IPS-NIHi7 (cell line): Measurements from ENCODE around the gene BEST1.
A peak's percentile ranks its signal among the peaks of the same experiment; 100 is the strongest.
"Not testable (repeated sequence)": the region's sequence is repeated elsewhere in the genome, so short reads cannot be mapped to it uniquely, and the experiment has no call there.

Experiments
- DNase-seq: peaks from one replicate; pipeline ENCODE4 v3.0.0; 2012; ENCODE audit warnings: mixed read lengths; ENCODE audit errors: extremely low spot score

Gene BEST1

GRCh38 chr11:61964058-61964665 is 14.0 kb downstream of the BEST1 start:
- no peak for DNase-seq

GRCh38 chr11:61964666-61965271 is 14.6 kb downstream of the BEST1 start:
- not testable (repeated sequence) for DNase-seq

GRCh38 chr11:61966734-61967115 is 16.6 kb downstream of the BEST1 start:
- no peak for DNase-seq

GRCh38 chr11:61967116-61967923 is 17.2 kb downstream of the BEST1 start, which contains the start of gene FTH1:
FTH1 (minus strand) TSS chr11:61967634; CDS start chr11:61967425, 209 bp downstream.
- DNase-seq, result peak; percentile 94

- DNase-seq, result no peak
Measured at GRCh38 chr11:61967924-61968757, 18.0 kb downstream of the BEST1 start.

- DNase-seq, result no peak
Measured at GRCh38 chr11:61968758-61969390, 18.7 kb downstream of the BEST1 start.

GRCh38 chr11:61969391-61969758 is 19.2 kb downstream of the BEST1 start:
- DNase-seq, result no peak

- DNase-seq, result no peak
Measured at GRCh38 chr11:61969838-61970662, 19.9 kb downstream of the BEST1 start.

- peak; percentile 90 for DNase-seq
Measured at GRCh38 chr11:61971248-61972111, 21.3 kb downstream of the BEST1 start.

GRCh38 chr11:61972112-61972671 is 22.0 kb downstream of the BEST1 start:
- DNase-seq, result no peak

GRCh38 chr11:61972672-61973475 is 22.7 kb downstream of the BEST1 start:
- no peak for DNase-seq

- DNase-seq, result no peak
Measured at GRCh38 chr11:61973476-61974162, 23.5 kb downstream of the BEST1 start.

- no peak for DNase-seq
Measured at GRCh38 chr11:61974766-61975631, 24.8 kb downstream of the BEST1 start.

GRCh38 chr11:61975638-61976419 is 25.7 kb downstream of the BEST1 start:
- no peak for DNase-seq

GRCh38 chr11:61976420-61976800 is 26.3 kb downstream of the BEST1 start:
- DNase-seq, result no peak

- no peak for DNase-seq
Measured at GRCh38 chr11:61976813-61977475, 26.8 kb downstream of the BEST1 start.
